ENCODE data around the gene HOMER2.

- TF ChIP-seq CTCF (IDR thresholded peaks at IDR 0.05) (no peak), POLR2AphosphoS5 (IDR thresholded peaks at IDR 0.05) (no peak)
Observed at GRCh38 chr15:82964890-82965289, 12.4 kb upstream of the HOMER2 start.

Data from prostate gland (tissue), 2 donors.